ENCODE measurements around the gene EDIL3. TPM values are rescaled to one million over a fixed set of nuclear protein-coding genes. Genes with fewer than 3 reads are reported as not detected.

The EDIL3 gene
- total RNA-seq, 1 experiment from 2014 or later = 17.6 TPM

DNA sequence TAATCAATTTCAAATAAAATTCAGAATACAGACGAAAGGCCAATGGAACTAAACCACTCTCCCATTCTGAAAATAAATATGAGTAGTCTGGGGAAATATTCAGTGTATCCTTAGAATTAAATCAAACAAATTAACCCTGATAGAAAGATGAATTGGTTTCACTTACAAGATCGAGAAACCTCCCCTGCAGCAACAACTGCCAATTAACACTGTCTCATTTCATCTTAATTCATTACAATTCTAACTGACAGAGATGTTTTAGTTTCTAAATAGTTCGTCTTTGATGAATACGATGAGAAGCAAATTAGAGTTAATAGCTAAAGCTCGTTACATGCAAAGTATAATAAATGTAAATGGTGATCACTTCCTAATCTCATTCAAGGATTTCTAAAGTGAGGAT is 247.1 kb downstream of the EDIL3 start:
- no peak overlapping the region for H3K27ac ChIP-seq (ENCODE audit: low read length)
- H3K9me3 ChIP-seq (ENCODE audit: control insufficient read depth, insufficient read depth, low read depth, low read length) = no peaks in the 10 kb centered on the region
- ChIA-PET CTCF (no interaction called here), POLR2A (no interaction called here)
- H3K36me3 ChIP-seq (ENCODE audit: control insufficient read depth, insufficient read depth, low read length) = no peaks in the 10 kb centered on the region
- no peaks in the 10 kb centered on the region for H3K4me1 ChIP-seq (ENCODE audit: control insufficient read depth, insufficient read depth, low read length)
- TF ChIP-seq TCF7L2 (IDR thresholded peaks at IDR 0.05; ENCODE audit: low read depth, low read length) (no peak), SIN3A (IDR thresholded peaks at IDR 0.05; ENCODE audit: borderline replicate concordance, insufficient read depth, low read depth, low read length) (no peak), CTCF (IDR thresholded peaks at IDR 0.05) (no peak), POLR2AphosphoS5 (IDR thresholded peaks at IDR 0.05; ENCODE audit: low read depth, low read length) (no peak), REST (IDR thresholded peaks at IDR 0.05; ENCODE audit: insufficient read depth in 1 of 2, low read depth in 2 of 2, low read length in 1 of 2) (no peak)
- intact Hi-C loops (cut with micrococcal nuclease; ENCODE audit: unreplicated experiment) (no loop called here), in situ Hi-C loops (cut with HindIII; ENCODE audit: low pct_unique_long_range_greater_than_20kb, low sequenced_read_pairs) (no loop called here)
- ATAC-seq (no peak), DNase-seq (ENCODE audit: low read depth, low spot score) (no peak)
- no peaks in the 10 kb centered on the region for H3K27me3 ChIP-seq (ENCODE audit: control insufficient read depth, insufficient read depth, low read length)
- no TSS peak for BruUV-seq (replicated peaks)
- no peak overlapping the region for H3K4me3 ChIP-seq (ENCODE audit: low read depth in 2 of 2, low read length in 2 of 2)

DNA sequence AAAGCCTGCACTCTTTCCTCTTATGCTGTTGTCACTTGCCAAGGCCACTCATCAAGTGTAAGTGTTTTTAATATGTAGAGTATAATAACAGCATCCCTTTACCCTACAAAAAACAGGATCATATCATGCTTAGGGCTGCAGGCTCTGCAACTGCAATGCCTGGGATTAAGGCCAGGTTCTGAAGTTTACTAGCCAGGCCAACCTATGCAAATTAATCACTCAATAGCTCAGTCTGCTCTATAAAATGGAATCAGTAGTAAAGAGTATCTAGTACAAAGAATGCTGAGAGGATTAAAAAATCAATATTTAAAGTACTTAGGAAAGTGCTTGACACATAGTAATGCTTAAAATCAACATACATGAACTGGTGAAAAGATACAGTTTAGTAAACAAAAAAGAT is 253.3 kb downstream of the EDIL3 start:
- H3K4me3 ChIP-seq (ENCODE audit: low read depth in 2 of 2, low read length in 2 of 2) = no peak overlapping the region

More for the DNA sequence above, 253.3 kb downstream of the EDIL3 start:
- CTCF ChIA-PET = no interaction called here
- no peak overlapping the region for H3K27ac ChIP-seq (ENCODE audit: low read length)
- POLR2A ChIA-PET = no interaction called here
- ATAC-seq (peak; percentile 38; the same call in 1 of the 2 replicates), DNase-seq (ENCODE audit: low read depth, low spot score) (no peak)
- intact Hi-C loops (cut with micrococcal nuclease; ENCODE audit: unreplicated experiment) = no loop called here
- H3K9me3 ChIP-seq (ENCODE audit: control insufficient read depth, insufficient read depth, low read depth, low read length) = no peaks in the 10 kb centered on the region
- no peaks in the 10 kb centered on the region for H3K27me3 ChIP-seq (ENCODE audit: control insufficient read depth, insufficient read depth, low read length)
- no peaks in the 10 kb centered on the region; the same call in 1 of the 2 replicates for H3K4me1 ChIP-seq (ENCODE audit: control insufficient read depth, insufficient read depth, low read length)
- in situ Hi-C loops (cut with HindIII; ENCODE audit: low pct_unique_long_range_greater_than_20kb, low sequenced_read_pairs) = no loop called here
- no TSS peak for BruUV-seq (replicated peaks)
- no peaks in the 10 kb centered on the region for H3K36me3 ChIP-seq (ENCODE audit: control insufficient read depth, insufficient read depth, low read length)
- TF ChIP-seq POLR2AphosphoS5 (IDR thresholded peaks at IDR 0.05; ENCODE audit: low read depth, low read length) = no peak
- no peak for TF ChIP-seq TCF7L2 (IDR thresholded peaks at IDR 0.05; ENCODE audit: low read depth, low read length)
- no peak for TF ChIP-seq CTCF (IDR thresholded peaks at IDR 0.05)
- TF ChIP-seq REST (IDR thresholded peaks at IDR 0.05; ENCODE audit: insufficient read depth in 1 of 2, low read depth in 2 of 2, low read length in 1 of 2) = no peak
- no peak for TF ChIP-seq SIN3A (IDR thresholded peaks at IDR 0.05; ENCODE audit: borderline replicate concordance, insufficient read depth, low read depth, low read length)
